HepG2 (cell line): ENCODE results near the gene FIBP. TPM values are rescaled to one million over a fixed set of nuclear protein-coding genes. Genes with fewer than 3 reads are reported as not detected.

Source experiments
- BORCS8-MEF2B ChIP-seq: sonication (generic); formaldehyde crosslinking; IDR thresholded peaks from 2 replicates; pipeline ENCODE4 v1.8.0; 2022; ENCODE audit warnings: mild to moderate bottlenecking, missing genetic modification reagents
- CAMTA2 ChIP-seq: sonication (generic); formaldehyde crosslinking; IDR thresholded peaks from 2 replicates; pipeline ENCODE4 v1.4.0; 2020; ENCODE audit warnings: mild to moderate bottlenecking, missing genetic modification reagents, borderline replicate concordance
- GZF1 ChIP-seq: sonication (generic); formaldehyde crosslinking; IDR thresholded peaks from 2 replicates; pipeline ENCODE4 v1.5.1; 2020; ENCODE audit warnings: mild to moderate bottlenecking, missing genetic modification reagents
- NFE2L1 ChIP-seq: sonication (generic); formaldehyde crosslinking; IDR thresholded peaks from 2 replicates; pipeline ENCODE4 v1.4.0; 2020; ENCODE audit warnings: missing genetic modification reagents, mild to moderate bottlenecking, borderline replicate concordance
- NFKBIZ ChIP-seq: IDR thresholded peaks from 2 replicates; pipeline ENCODE4 v1.6.1; 2018; ENCODE audit warnings: missing genetic modification reagents, missing compliant biosample characterization
- SP140L ChIP-seq: sonication (generic); formaldehyde crosslinking; IDR thresholded peaks from 2 replicates; pipeline ENCODE4 v1.4.0; 2020; ENCODE audit warnings: missing genetic modification reagents, borderline replicate concordance
- THAP11 ChIP-seq: IDR thresholded peaks from 2 replicates; pipeline ENCODE4 v1.6.1; 2016; ENCODE audit warnings: missing biosample characterization, missing genetic modification reagents
- YEATS4 ChIP-seq: sonication (generic); formaldehyde crosslinking; IDR thresholded peaks from 2 replicates; pipeline ENCODE4 v1.4.0; 2020; ENCODE audit warnings: missing genetic modification reagents, borderline replicate concordance
- ZNF160 ChIP-seq: sonication (generic); formaldehyde crosslinking; IDR thresholded peaks from 2 replicates; pipeline ENCODE4 v1.8.0; 2022; ENCODE audit warnings: mild to moderate bottlenecking, inconsistent platforms, missing genetic modification reagents
- ZNF232 ChIP-seq: sonication (generic); formaldehyde crosslinking; IDR thresholded peaks from 2 replicates; pipeline ENCODE4 v1.4.0; 2020; ENCODE audit warnings: missing genetic modification reagents, borderline replicate concordance
- ZNF44 ChIP-seq: sonication (generic); formaldehyde crosslinking; IDR thresholded peaks from 2 replicates; pipeline ENCODE4 v1.5.1; 2020; ENCODE audit warnings: mild to moderate bottlenecking, missing genetic modification reagents
- ZNF660 ChIP-seq: sonication (generic); formaldehyde crosslinking; IDR thresholded peaks from 2 replicates; pipeline ENCODE4 v1.5.1; 2020; ENCODE audit warnings: mild to moderate bottlenecking, low read depth, missing genetic modification reagents, borderline replicate concordance
- ZSCAN22 ChIP-seq: sonication (generic); formaldehyde crosslinking; IDR thresholded peaks from 2 replicates; pipeline ENCODE4 v1.4.0; 2020; ENCODE audit warnings: mild to moderate bottlenecking, missing genetic modification reagents
- polyA plus RNA-seq, 8 experiments: library from polyadenylated mRNA; depleted of rRNA in 3 of 8; stranded (reverse) in 7 of 8; unstranded in 1 of 8; fragments of >200 nt; fragmentation: Illumina TruSeq in 4 of 8; extraction: Trizol in 4 of 8; gene quantifications; 2 replicates each; pipeline versions ENCODE4 v1.2.1 to v1.2.3, GENCODE V29; 2011 to 2016; ENCODE audit warnings: low read depth in 4 of 8, missing spikeins in 1 of 8, mixed read lengths in 1 of 8; ENCODE audit not compliant: insufficient read depth in 1 of 8
- total RNA-seq, 5 experiments: library from RNA; depleted of rRNA; stranded (reverse); fragments of >200 nt; fragmentation: Illumina TruSeq; extraction: Trizol; gene quantifications; 2 replicates each; pipeline ENCODE4 v1.2.3, GENCODE V29; 2016; ENCODE audit warnings: low read depth in 1 of 5
- TF ChIP-seq, protein P1 (sequence below): sonication (generic); formaldehyde crosslinking; IDR thresholded peaks from 2 replicates; pipeline ENCODE4 v1.4.0; 2020; ENCODE audit warnings: missing genetic modification reagents, low read depth, mild to moderate bottlenecking, borderline replicate concordance
- TF ChIP-seq, protein P2 (sequence below): sonication (generic); formaldehyde crosslinking; conservative IDR thresholded peaks from 2 replicates; pipeline ENCODE4 v1.8.0; 2022; ENCODE audit warnings: low read depth, missing genetic modification reagents
- TF ChIP-seq, protein P3 (sequence below): IDR thresholded peaks from 2 replicates; pipeline ENCODE4 v1.6.1; 2012; ENCODE audit warnings: low read depth, low read length, improper control_type of control experiment
- TF ChIP-seq, protein P4 (sequence below), 2 experiments: fragments of 450-650 bp in 1 of 2; sonication (generic) in 1 of 2; formaldehyde crosslinking; IDR thresholded peaks; 2 replicates each; pipeline versions ENCODE4 v1.5.0 to v1.8.0; 2020 to 2022; ENCODE audit warnings: mild to moderate bottlenecking in 1 of 2, missing genetic modification reagents in 1 of 2
- TF ChIP-seq, protein P5 (sequence below): sonication (generic); formaldehyde crosslinking; IDR thresholded peaks from 2 replicates; pipeline ENCODE4 v1.5.0; 2020; ENCODE audit warnings: mild to moderate bottlenecking, missing genetic modification reagents, borderline replicate concordance

FIBP gene
- total and polyA plus RNA-seq, 2 of the 13 experiments (the other 11 are each of a cell fraction or from before 2014, with no cell fraction given) = 42.9 to 62.1 TPM

DNA sequence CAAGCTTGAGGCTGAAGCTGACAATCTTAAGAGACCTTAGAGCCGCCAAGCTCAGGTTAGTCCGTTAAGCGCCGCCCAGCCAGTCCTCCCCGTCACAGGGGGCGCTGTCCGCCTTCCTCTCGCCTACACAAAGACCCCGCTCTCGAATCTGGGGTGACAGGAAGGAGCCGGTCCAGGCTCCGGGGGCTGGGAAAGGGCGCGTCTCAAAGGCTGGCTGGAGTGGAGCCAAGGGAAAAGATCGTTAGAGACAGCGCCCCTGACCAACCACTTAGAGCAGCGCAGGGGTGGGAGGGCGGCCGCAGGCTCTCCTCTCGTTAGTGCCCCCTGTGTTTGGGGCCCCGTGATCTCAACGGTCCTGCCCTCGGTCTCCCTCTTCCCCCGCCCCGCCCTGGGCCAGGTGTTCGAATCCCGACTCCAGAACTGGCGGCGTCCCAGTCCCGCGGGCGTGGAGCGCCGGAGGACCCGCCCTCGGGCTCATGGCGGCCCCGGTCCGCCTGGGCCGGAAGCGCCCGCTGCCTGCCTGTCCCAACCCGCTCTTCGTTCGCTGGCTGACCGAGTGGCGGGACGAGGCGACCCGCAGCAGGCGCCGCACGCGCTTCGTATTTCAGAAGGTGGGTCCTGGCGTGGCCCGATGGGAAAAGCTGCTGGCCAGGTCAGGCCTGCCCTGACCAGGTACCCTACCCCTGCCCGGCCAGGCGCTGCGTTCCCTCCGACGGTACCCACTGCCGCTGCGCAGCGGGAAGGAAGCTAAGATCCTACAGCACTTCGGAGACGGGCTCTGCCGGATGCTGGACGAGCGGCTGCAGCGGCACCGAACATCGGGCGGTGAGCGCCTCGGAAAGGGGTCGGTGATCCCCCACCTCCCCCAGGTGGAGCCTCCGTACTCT, 27.8 kb downstream of the FIBP start, which contains the start of gene MUS81 (continued):
- TF ChIP-seq BORCS8-MEF2B (CRISPR knock-in tag) (no peak), NFE2L1 (CRISPR knock-in tag) (no peak), ZNF44 (CRISPR knock-in tag) (0 out of 2 replicates have a peak, but pooled peaks have one; percentile 61), ZSCAN22 (CRISPR knock-in tag) (no peak), YEATS4 (CRISPR knock-in tag) (peak; percentile 70; the same call in 1 of the 2 replicates), GZF1 (CRISPR knock-in tag) (0 out of 2 replicates have a peak, but pooled peaks have one; percentile 58), NFKBIZ (CRISPR knock-in tag) (no peak), SP140L (CRISPR knock-in tag) (0 out of 2 replicates have a peak, but pooled peaks have one; percentile 26), ZNF160 (CRISPR knock-in tag) (peak; percentile 72; the same call in 1 of the 2 replicates), ZNF232 (peak; percentile 0; the same call in 1 of the 2 replicates), ZNF660 (CRISPR knock-in tag) (no peak), CAMTA2 (CRISPR knock-in tag) (peak; percentile 74; the same call in 1 of the 2 replicates), THAP11 (CRISPR knock-in tag) (peak; percentile 97)
- TF ChIP-seq, protein P1, sequence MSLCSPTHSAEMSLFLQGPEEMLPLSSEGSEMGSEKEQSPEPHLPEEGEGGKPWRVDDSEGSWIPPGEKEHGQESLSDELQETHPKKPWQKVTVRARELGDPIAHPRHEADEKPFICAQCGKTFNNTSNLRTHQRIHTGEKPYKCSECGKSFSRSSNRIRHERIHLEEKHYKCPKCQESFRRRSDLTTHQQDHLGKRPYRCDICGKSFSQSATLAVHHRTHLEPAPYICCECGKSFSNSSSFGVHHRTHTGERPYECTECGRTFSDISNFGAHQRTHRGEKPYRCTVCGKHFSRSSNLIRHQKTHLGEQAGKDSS (CRISPR knock-in tag) = peak; percentile 49; the same call in 1 of the 2 replicates
- TF ChIP-seq, protein P2, sequence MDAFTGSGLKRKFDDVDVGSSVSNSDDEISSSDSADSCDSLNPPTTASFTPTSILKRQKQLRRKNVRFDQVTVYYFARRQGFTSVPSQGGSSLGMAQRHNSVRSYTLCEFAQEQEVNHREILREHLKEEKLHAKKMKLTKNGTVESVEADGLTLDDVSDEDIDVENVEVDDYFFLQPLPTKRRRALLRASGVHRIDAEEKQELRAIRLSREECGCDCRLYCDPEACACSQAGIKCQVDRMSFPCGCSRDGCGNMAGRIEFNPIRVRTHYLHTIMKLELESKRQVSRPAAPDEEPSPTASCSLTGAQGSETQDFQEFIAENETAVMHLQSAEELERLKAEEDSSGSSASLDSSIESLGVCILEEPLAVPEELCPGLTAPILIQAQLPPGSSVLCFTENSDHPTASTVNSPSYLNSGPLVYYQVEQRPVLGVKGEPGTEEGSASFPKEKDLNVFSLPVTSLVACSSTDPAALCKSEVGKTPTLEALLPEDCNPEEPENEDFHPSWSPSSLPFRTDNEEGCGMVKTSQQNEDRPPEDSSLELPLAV = no peak
- TF ChIP-seq, protein P3, sequence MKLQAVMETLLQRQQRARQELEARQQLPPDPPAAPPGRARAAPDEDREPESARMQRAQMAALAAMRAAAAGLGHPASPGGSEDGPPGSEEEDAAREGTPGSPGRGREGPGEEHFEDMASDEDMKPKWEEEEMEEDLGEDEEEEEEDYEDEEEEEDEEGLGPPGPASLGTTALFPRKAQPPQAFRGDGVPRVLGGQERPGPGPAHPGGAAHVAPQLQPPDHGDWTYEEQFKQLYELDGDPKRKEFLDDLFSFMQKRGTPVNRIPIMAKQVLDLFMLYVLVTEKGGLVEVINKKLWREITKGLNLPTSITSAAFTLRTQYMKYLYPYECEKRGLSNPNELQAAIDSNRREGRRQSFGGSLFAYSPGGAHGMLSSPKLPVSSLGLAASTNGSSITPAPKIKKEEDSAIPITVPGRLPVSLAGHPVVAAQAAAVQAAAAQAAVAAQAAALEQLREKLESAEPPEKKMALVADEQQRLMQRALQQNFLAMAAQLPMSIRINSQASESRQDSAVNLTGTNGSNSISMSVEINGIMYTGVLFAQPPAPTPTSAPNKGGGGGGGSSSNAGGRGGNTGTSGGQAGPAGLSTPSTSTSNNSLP = 0 out of 2 replicates have a peak, but pooled peaks have one; percentile 30
- TF ChIP-seq, protein P4, sequence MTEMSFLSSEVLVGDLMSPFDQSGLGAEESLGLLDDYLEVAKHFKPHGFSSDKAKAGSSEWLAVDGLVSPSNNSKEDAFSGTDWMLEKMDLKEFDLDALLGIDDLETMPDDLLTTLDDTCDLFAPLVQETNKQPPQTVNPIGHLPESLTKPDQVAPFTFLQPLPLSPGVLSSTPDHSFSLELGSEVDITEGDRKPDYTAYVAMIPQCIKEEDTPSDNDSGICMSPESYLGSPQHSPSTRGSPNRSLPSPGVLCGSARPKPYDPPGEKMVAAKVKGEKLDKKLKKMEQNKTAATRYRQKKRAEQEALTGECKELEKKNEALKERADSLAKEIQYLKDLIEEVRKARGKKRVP (CRISPR knock-in tag; IDR thresholded peaks at IDR 0.05) = peak in 1 of 2 experiments; percentile 57; a peak in 2 of 4 replicates
- TF ChIP-seq, protein P5, sequence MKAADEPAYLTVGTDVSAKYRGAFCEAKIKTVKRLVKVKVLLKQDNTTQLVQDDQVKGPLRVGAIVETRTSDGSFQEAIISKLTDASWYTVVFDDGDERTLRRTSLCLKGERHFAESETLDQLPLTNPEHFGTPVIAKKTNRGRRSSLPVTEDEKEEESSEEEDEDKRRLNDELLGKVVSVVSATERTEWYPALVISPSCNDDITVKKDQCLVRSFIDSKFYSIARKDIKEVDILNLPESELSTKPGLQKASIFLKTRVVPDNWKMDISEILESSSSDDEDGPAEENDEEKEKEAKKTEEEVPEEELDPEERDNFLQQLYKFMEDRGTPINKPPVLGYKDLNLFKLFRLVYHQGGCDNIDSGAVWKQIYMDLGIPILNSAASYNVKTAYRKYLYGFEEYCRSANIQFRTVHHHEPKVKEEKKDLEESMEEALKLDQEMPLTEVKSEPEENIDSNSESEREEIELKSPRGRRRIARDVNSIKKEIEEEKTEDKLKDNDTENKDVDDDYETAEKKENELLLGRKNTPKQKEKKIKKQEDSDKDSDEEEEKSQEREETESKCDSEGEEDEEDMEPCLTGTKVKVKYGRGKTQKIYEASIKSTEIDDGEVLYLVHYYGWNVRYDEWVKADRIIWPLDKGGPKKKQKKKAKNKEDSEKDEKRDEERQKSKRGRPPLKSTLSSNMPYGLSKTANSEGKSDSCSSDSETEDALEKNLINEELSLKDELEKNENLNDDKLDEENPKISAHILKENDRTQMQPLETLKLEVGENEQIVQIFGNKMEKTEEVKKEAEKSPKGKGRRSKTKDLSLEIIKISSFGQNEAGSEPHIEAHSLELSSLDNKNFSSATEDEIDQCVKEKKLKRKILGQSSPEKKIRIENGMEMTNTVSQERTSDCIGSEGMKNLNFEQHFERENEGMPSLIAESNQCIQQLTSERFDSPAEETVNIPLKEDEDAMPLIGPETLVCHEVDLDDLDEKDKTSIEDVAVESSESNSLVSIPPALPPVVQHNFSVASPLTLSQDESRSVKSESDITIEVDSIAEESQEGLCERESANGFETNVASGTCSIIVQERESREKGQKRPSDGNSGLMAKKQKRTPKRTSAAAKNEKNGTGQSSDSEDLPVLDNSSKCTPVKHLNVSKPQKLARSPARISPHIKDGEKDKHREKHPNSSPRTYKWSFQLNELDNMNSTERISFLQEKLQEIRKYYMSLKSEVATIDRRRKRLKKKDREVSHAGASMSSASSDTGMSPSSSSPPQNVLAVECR (CRISPR knock-in tag) = peak; percentile 89
